GM23338 (cell line): ENCODE results near the gene MAPRE2. TPM values are rescaled to one million over a fixed set of nuclear protein-coding genes. Genes with fewer than 3 reads are reported as not detected.

Experiments
- ATAC-seq: fragments of 200-7000 bp; cut with Tn5 transposase; 3 replicates; pipeline ENCODE4 v1.9.1; 2020
- DNase-seq: peaks from one replicate; pipeline ENCODE4 v3.0.0-alpha.2; 2015; ENCODE audit warnings: low spot score
- H2AFZ ChIP-seq: fragments of 200-600 bp; sonication (generic); 2 replicates; pipeline ENCODE4 v1.8.0; 2016; ENCODE audit warnings: antibody characterized with exemption, mild to moderate bottlenecking, moderate library complexity
- H3F3A ChIP-seq: fragments of 200-600 bp; sonication (generic); replicated peaks from 2 replicates; pipeline ENCODE4 v1.8.0; 2017; ENCODE audit warnings: antibody characterized with exemption, mixed run types, low read depth
- H3K27ac ChIP-seq: fragments of 200-600 bp; sonication (generic); 2 replicates; pipeline ENCODE4 v1.6.1; 2016; ENCODE audit warnings: low read depth
- H3K27me3 ChIP-seq: fragments of 200-600 bp; sonication (generic); 2 replicates; pipeline ENCODE4 v1.8.0; 2016; ENCODE audit warnings: mild to moderate bottlenecking, mixed run types, moderate library complexity; ENCODE audit not compliant: insufficient read depth
- H3K36me3 ChIP-seq: fragments of 200-600 bp; sonication (generic); 2 replicates; pipeline ENCODE4 v1.8.0; 2016; ENCODE audit warnings: mild to moderate bottlenecking; ENCODE audit not compliant: insufficient read depth
- H3K4me1 ChIP-seq: fragments of 200-600 bp; sonication (generic); 2 replicates; pipeline ENCODE4 v1.8.0; 2016; ENCODE audit warnings: mild to moderate bottlenecking, moderate library complexity; ENCODE audit not compliant: insufficient read depth
- H3K4me2 ChIP-seq: fragments of 200-600 bp; sonication (generic); 2 replicates; pipeline ENCODE4 v1.7.1; 2017; ENCODE audit warnings: mixed run types
- H3K4me3 ChIP-seq: fragments of 200-600 bp; sonication (generic); 2 replicates; pipeline ENCODE4 v1.6.1; 2016; ENCODE audit warnings: mixed run types
- H3K79me2 ChIP-seq: fragments of 200-600 bp; sonication (generic); replicated peaks from 2 replicates; pipeline ENCODE4 v1.8.0; 2017; ENCODE audit warnings: mild to moderate bottlenecking; ENCODE audit not compliant: insufficient read depth
- H3K9me2 ChIP-seq: fragments of 200-600 bp; sonication (generic); 2 replicates; pipeline ENCODE4 v1.8.0; 2017; ENCODE audit not compliant: insufficient read depth
- H4K20me1 ChIP-seq: fragments of 200-600 bp; sonication (generic); replicated peaks from 2 replicates; pipeline ENCODE4 v1.8.0; 2017; ENCODE audit warnings: mild to moderate bottlenecking; ENCODE audit not compliant: insufficient read depth
- H3K27ac Mint-ChIP-seq: 2 replicates; pipeline ENCODE4 v1.8.0; 2020; ENCODE audit warnings: inconsistent platforms, mild to moderate bottlenecking, moderate library complexity, mixed read lengths
- H3K27me3 Mint-ChIP-seq: 3 replicates; pipeline ENCODE4 v1.8.0; 2022; ENCODE audit warnings: low read depth, mild to moderate bottlenecking, moderate library complexity, mixed read lengths, inconsistent platforms; ENCODE audit not compliant: insufficient read depth, poor library complexity
- H3K36me3 Mint-ChIP-seq: 3 replicates; pipeline ENCODE4 v1.8.0; 2021; ENCODE audit warnings: low read depth, mild to moderate bottlenecking, inconsistent platforms, moderate library complexity, mixed read lengths
- H3K4me1 Mint-ChIP-seq: 3 replicates; pipeline ENCODE4 v1.8.0; 2020; ENCODE audit warnings: mild to moderate bottlenecking, inconsistent platforms, mixed read lengths
- H3K4me3 Mint-ChIP-seq: 3 replicates; pipeline ENCODE4 v1.8.0; 2021; ENCODE audit warnings: moderate library complexity, mild to moderate bottlenecking, inconsistent platforms, mixed read lengths
- H3K9me3 Mint-ChIP-seq: 3 replicates; pipeline ENCODE4 v1.8.0; 2020; ENCODE audit warnings: moderate library complexity, mild to moderate bottlenecking, inconsistent platforms, mixed read lengths
- NANOG ChIP-seq: IDR thresholded peaks from 2 replicates; pipeline ENCODE4 v1.6.1; 2016; ENCODE audit warnings: antibody characterized with exemption, borderline replicate concordance
- STAT1 ChIP-seq: IDR thresholded peaks from one replicate; pipeline ENCODE4 v1.6.1; 2016; ENCODE audit warnings: antibody characterized with exemption; ENCODE audit not compliant: unreplicated experiment
- ZNF331 ChIP-seq: fragments of 250-450 bp; sonication (Bioruptor Pico); IDR thresholded peaks from 2 replicates; pipeline ENCODE4 v1.5.0; 2020; ENCODE audit warnings: low read depth, mild to moderate bottlenecking, moderate library complexity
- ZNF462 ChIP-seq: fragments of 250-450 bp; sonication (Bioruptor Pico); IDR thresholded peaks from 2 replicates; pipeline ENCODE4 v1.5.0; 2020; ENCODE audit warnings: mild to moderate bottlenecking, moderate library complexity
- polyA plus RNA-seq: library from polyadenylated mRNA; unstranded; fragments of >200 nt; fragmentation: Nextera tagmentation; extraction: Ambion mirVana; gene quantifications from 2 replicates; pipeline ENCODE4 v1.2.1, GENCODE V29; 2016
- total RNA-seq: library from RNA; depleted of rRNA; stranded (reverse); fragments of >200 nt; shearing (Covaris generic); gene quantifications from 2 replicates; pipeline ENCODE4 v1.2.3, GENCODE V29; 2014
- TF ChIP-seq, protein P1 (sequence below), 2 experiments: fragments of 200-600 bp in 1 of 2; sonication (generic) in 1 of 2; conservative IDR thresholded peaks; 2 replicates each; pipeline versions ENCODE4 v1.5.1 to v1.6.1; 2016 to 2017; ENCODE audit warnings: antibody characterized with exemption in 2 of 2, low read depth in 2 of 2, mild to moderate bottlenecking in 2 of 2, moderate library complexity in 1 of 2

Gene MAPRE2
- total and polyA plus RNA-seq, 2 experiments from 2014 or later, result 17.8 to 40.4 TPM

- Histone ChIP-seq H4K20me1 (no peaks in the 10 kb centered on the region), H3K36me3 (no peaks in the 10 kb centered on the region), H3K79me2 (no peaks in the 10 kb centered on the region), H3K4me3 (no peak overlapping the region), H3F3A (no peaks in the 10 kb centered on the region), H3K4me2 (no peak overlapping the region), H3K4me1 (peaks cover 16% of the 10 kb centered on the region), H3K9me2 (no peaks in the 10 kb centered on the region), H3K27ac (no peak overlapping the region), H3K27me3 (no peaks in the 10 kb centered on the region), H2AFZ (peak overlapping the region; percentile 52; the same call in 1 of the 2 replicates)
- DNase-seq, result no peak
- Mint-ChIP-seq H3K4me1 (peaks cover 17% of the 10 kb centered on the region; the same call in 2 of the 3 replicates), H3K36me3 (peaks cover 4% of the 10 kb centered on the region; the same call in 2 of the 3 replicates), H3K4me3 (no peak overlapping the region), H3K27me3 (no peaks in the 10 kb centered on the region), H3K27ac (no peak overlapping the region), H3K9me3 (peaks cover 8% of the 10 kb centered on the region; the same call in 2 of the 3 replicates)
- TF ChIP-seq STAT1 (no peak), NANOG (no peak), ZNF462 (no peak), ZNF331 (no peak)
- TF ChIP-seq, protein P1, sequence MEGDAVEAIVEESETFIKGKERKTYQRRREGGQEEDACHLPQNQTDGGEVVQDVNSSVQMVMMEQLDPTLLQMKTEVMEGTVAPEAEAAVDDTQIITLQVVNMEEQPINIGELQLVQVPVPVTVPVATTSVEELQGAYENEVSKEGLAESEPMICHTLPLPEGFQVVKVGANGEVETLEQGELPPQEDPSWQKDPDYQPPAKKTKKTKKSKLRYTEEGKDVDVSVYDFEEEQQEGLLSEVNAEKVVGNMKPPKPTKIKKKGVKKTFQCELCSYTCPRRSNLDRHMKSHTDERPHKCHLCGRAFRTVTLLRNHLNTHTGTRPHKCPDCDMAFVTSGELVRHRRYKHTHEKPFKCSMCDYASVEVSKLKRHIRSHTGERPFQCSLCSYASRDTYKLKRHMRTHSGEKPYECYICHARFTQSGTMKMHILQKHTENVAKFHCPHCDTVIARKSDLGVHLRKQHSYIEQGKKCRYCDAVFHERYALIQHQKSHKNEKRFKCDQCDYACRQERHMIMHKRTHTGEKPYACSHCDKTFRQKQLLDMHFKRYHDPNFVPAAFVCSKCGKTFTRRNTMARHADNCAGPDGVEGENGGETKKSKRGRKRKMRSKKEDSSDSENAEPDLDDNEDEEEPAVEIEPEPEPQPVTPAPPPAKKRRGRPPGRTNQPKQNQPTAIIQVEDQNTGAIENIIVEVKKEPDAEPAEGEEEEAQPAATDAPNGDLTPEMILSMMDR (conservative IDR thresholded peaks at IDR 0.05; ENCODE audit: low read depth in 2 of 2), result no peak
- no peak for ATAC-seq
These were observed 131.3 kb downstream of the MAPRE2 start for GRCh38 chr18:35172451-35173035.
